GM20000 (cell line): ENCODE measurements around the gene TAF11L8.
"Not testable (repeated sequence)": the region's sequence is repeated elsewhere in the genome, so short reads cannot be mapped to it uniquely, and the experiment has no call there.

Experiments used
- DNase-seq: peaks from one replicate; pipeline ENCODE4 v3.0.0; 2012; ENCODE audit warnings: low spot score
- CTCF ChIP-seq: IDR thresholded peaks from 2 replicates; pipeline ENCODE4 v1.5.1; 2012; ENCODE audit warnings: mild to moderate bottlenecking, control low read depth; ENCODE audit errors: extremely low read depth, missing control alignments

The TAF11L8 gene

GRCh38 chr5:17590860-17591259 lies at the start of gene TAF11L8:
TSS of gene TAF11L8 (minus strand) at chr5:17590960.
- not testable (repeated sequence) for DNase-seq

GRCh38 chr5:17634160-17634559 lies 43.4 kb upstream of the TAF11L8 start, which contains the start of gene TAF11L14:
TSS of gene TAF11L14 (plus strand) at chr5:17634460.
- no peak for DNase-seq
- TF ChIP-seq CTCF = no peak

GRCh38 chr5:17631788-17632187 lies 41.0 kb upstream of the TAF11L8 start, which contains the start of gene TAF11L13:
TSS of gene TAF11L13 (plus strand) at chr5:17632088.
- DNase-seq = not testable (repeated sequence)

GRCh38 chr5:17625686-17626085 lies 34.9 kb upstream of the TAF11L8 start:
- TF ChIP-seq CTCF = no peak
- DNase-seq = no peak

GRCh38 chr5:17620627-17621026 lies 29.9 kb upstream of the TAF11L8 start:
- DNase-seq = no peak
- TF ChIP-seq CTCF = no peak

- DNase-seq = no peak
- no peak for TF ChIP-seq CTCF
These were observed 28.6 kb upstream of the TAF11L8 start for GRCh38 chr5:17619354-17619753.

- TF ChIP-seq CTCF = no peak
- no peak for DNase-seq
These were observed 24.3 kb upstream of the TAF11L8 start for GRCh38 chr5:17614872-17615605.

GRCh38 chr5:17610092-17610491 lies 19.3 kb upstream of the TAF11L8 start, which contains the start of gene TAF11L12:
TSS of gene TAF11L12 (plus strand) at chr5:17610392.
- not testable (repeated sequence) for DNase-seq

- not testable (repeated sequence) for DNase-seq
These were observed 16.7 kb upstream of the TAF11L8 start for GRCh38 chr5:17607461-17607860.
